HCT116 (cell line): ENCODE results near the gene CTTN. TPM values are rescaled to one million over a fixed set of nuclear protein-coding genes. Genes with fewer than 3 reads are reported as not detected.
"Not testable (repeated sequence)": the region's sequence is repeated elsewhere in the genome, so short reads cannot be mapped to it uniquely, and the experiment has no call there.

Experiments
- ATAC-seq: fragments of 200-7000 bp; cut with Tn5 transposase; 2 replicates; pipeline ENCODE4 v1.9.1; 2020; ENCODE audit warnings: mild to moderate bottlenecking, moderate library complexity
- BruUV-seq: library from RNA; stranded (reverse); fragments of 400-500 nt; replicated peaks from 2 replicates; lab custom pipeline; 2021; lab: Mats Ljungman, UMichigan
- CTCF ChIA-PET: fragments of 300-600 bp; sonication (Branson Sonifier 250); formaldehyde crosslinking; loops from one replicate; lab custom pipeline; 2021; ENCODE audit warnings: antibody characterized with exemption; lab: Charles Lee
- POLR2A ChIA-PET: fragments of 300-600, 350-600 bp; sonication (Branson Sonifier 250); formaldehyde crosslinking; loops from one replicate; lab custom pipeline; 2021; ENCODE audit warnings: antibody characterized with exemption; lab: Charles Lee
- RAD21 ChIA-PET, 2 experiments: fragments of 300-600 bp; sonication (Branson Sonifier 250); formaldehyde crosslinking; loops; one replicate each; lab custom pipeline; 2023; ENCODE audit warnings: low total read pairs in 2 of 2; ENCODE audit not compliant: uncharacterized antibody in 2 of 2, unreplicated experiment in 2 of 2, low non-redundant PET in 1 of 2; lab: Charles Lee
- DNase-seq: peaks from one replicate; pipeline ENCODE4 v3.0.0-alpha.2; 2010; ENCODE audit warnings: low read depth, low spot score
- H2AFZ ChIP-seq: fragments of 200-600 bp; shearing (Covaris generic), sonication (generic); 2 replicates; pipeline ENCODE4 v1.6.1; 2017; ENCODE audit warnings: low read depth, mixed run types, mixed read lengths, antibody characterized with exemption, low read length; ENCODE audit not compliant: poor library complexity, severe bottlenecking
- H3K27ac ChIP-seq: 2 replicates; pipeline ENCODE4 v1.5.1; 2012; ENCODE audit warnings: low read depth, low read length
- H3K27me3 ChIP-seq: fragments of 200-600 bp; sonication (generic); 2 replicates; pipeline ENCODE4 v1.6.1; 2016; ENCODE audit warnings: mixed run types, low read length, mixed read lengths; ENCODE audit not compliant: insufficient read depth
- H3K36me3 ChIP-seq, 2 experiments: fragments of 200-500 bp in 1 of 2; fragments of 200-600 bp in 1 of 2; sonication (Bioruptor generic) in 1 of 2; sonication (generic) in 1 of 2; 2 replicates each; pipeline versions ENCODE4 v1.5.1 to v1.6.1; 2014 to 2016; ENCODE audit warnings: low read length in 2 of 2, inconsistent platforms in 1 of 2, mixed read lengths in 1 of 2, mixed run types in 1 of 2; ENCODE audit not compliant: insufficient read depth in 2 of 2, control insufficient read depth in 1 of 2
- H3K4me1 ChIP-seq, 2 experiments: fragments of 200-600 bp in 1 of 2; sonication (generic) in 1 of 2; 2 replicates each; pipeline versions ENCODE4 v1.5.1 to v1.6.1; 2012 to 2017; ENCODE audit warnings: low read length in 2 of 2, inconsistent platforms in 1 of 2, mild to moderate bottlenecking in 1 of 2, mixed read lengths in 1 of 2, mixed run types in 1 of 2, moderate library complexity in 1 of 2; ENCODE audit not compliant: insufficient read depth in 2 of 2, control insufficient read depth in 1 of 2
- H3K4me2 ChIP-seq: fragments of 200-600 bp; sonication (generic); 2 replicates; pipeline ENCODE4 v1.6.1; 2017; ENCODE audit warnings: mixed run types, low read length, mixed read lengths
- H3K4me3 ChIP-seq, 2 experiments: fragments of 200-600 bp in 1 of 2; sonication (generic) in 1 of 2; replicated peaks in 1 of 2; 2 replicates each; pipeline ENCODE4 v1.5.1; 2011 to 2016; ENCODE audit warnings: low read length in 2 of 2, control low read depth in 1 of 2, low read depth in 1 of 2, mild to moderate bottlenecking in 1 of 2, mixed read lengths in 1 of 2, mixed run types in 1 of 2
- H3K79me2 ChIP-seq: fragments of 200-600 bp; sonication (generic); 2 replicates; pipeline ENCODE4 v1.6.1; 2017; ENCODE audit warnings: mild to moderate bottlenecking, mixed run types, low read length, moderate library complexity, mixed read lengths; ENCODE audit not compliant: insufficient read depth
- H3K9ac ChIP-seq: fragments of 200-600 bp; sonication (generic); 2 replicates; pipeline ENCODE4 v1.6.1; 2016; ENCODE audit warnings: low read length, mixed read lengths
- H3K9me2 ChIP-seq: fragments of 200-600 bp; sonication (generic), shearing (Covaris generic); 2 replicates; pipeline ENCODE4 v1.6.1; 2017; ENCODE audit warnings: mixed run types, mild to moderate bottlenecking, moderate library complexity; ENCODE audit not compliant: insufficient read depth
- H3K9me3 ChIP-seq, 2 experiments: fragments of 200-500 bp in 1 of 2; fragments of 200-600 bp in 1 of 2; sonication (Bioruptor generic) in 1 of 2; sonication (generic) in 1 of 2; 2 replicates each; pipeline ENCODE4 v1.6.1; 2014 to 2017; ENCODE audit warnings: low read length in 2 of 2, mixed read lengths in 2 of 2, inconsistent platforms in 1 of 2, low read depth in 1 of 2, mild to moderate bottlenecking in 1 of 2, mixed run types in 1 of 2, moderate library complexity in 1 of 2; ENCODE audit not compliant: control insufficient read depth in 1 of 2, insufficient read depth in 1 of 2
- H4K20me1 ChIP-seq: fragments of 200-600 bp; sonication (generic), shearing (Covaris generic); 2 replicates; pipeline ENCODE4 v1.6.1; 2017; ENCODE audit warnings: mixed run types, mild to moderate bottlenecking, moderate library complexity; ENCODE audit not compliant: insufficient read depth
- EZH2 ChIP-seq: fragments of 200-600 bp; sonication (generic); IDR thresholded peaks from 2 replicates; pipeline ENCODE4 v1.6.1; 2017; ENCODE audit warnings: antibody characterized with exemption, mixed run types
- EZH2phosphoT487 ChIP-seq: fragments of 200-600 bp; IDR thresholded peaks from 2 replicates; pipeline ENCODE4 v1.6.1; 2018; ENCODE audit warnings: antibody characterized with exemption, borderline replicate concordance
- JUND ChIP-seq: IDR thresholded peaks from 2 replicates; pipeline ENCODE4 v1.6.1; 2012
- POLR2A ChIP-seq: IDR thresholded peaks from 2 replicates; pipeline ENCODE4 v1.7.0; 2011; ENCODE audit warnings: borderline replicate concordance; ENCODE audit not compliant: insufficient read depth, insufficient read length; ENCODE audit errors: extremely low read depth
- SP1 ChIP-seq: IDR thresholded peaks from 2 replicates; pipeline ENCODE4 v1.6.1; 2012; ENCODE audit warnings: low read depth
- intact Hi-C: fragments of 100-400 bp; cut with micrococcal nuclease; formaldehyde crosslinking; loops from 2 replicates; pipeline ENCODE4 v1.10.0; 2022
- total RNA-seq: library from RNA; stranded (reverse); gene quantifications from one replicate; pipeline ENCODE4 v1.2.1, GENCODE V29; 2021; ENCODE audit not compliant: unreplicated experiment
- TF ChIP-seq, protein P1 (sequence below): IDR thresholded peaks from 2 replicates; pipeline ENCODE4 v1.6.1; 2011; ENCODE audit warnings: mild to moderate bottlenecking, low read length, moderate library complexity; ENCODE audit not compliant: insufficient replicate concordance; ENCODE audit errors: extremely low read depth
- TF ChIP-seq, protein P2 (sequence below): IDR thresholded peaks from 2 replicates; pipeline ENCODE4 v1.6.1; 2012; ENCODE audit warnings: low read depth

The CTTN gene
- total RNA-seq, 1 experiment from 2014 or later, result 249 TPM

DNA sequence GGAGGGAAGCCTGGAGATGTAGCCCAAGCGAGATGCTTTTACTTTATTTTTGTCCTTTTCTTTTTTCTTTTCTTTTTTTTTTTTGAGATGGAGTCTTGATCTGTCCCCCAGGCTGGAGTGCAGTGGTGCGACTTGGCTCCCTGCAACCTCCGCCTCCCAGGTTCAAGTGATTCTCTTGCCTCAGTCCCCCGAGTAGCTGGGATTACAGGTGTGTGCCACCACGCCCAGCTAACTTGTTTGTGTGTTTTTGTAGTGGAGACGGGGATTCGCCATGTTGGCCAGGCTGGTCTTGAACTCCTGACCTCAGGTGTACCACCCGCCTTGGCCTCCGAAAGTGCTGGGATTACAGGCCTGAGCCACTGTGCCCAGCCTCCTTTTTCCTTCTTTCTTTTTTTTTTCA is 56.5 kb downstream of the CTTN start:
- H3K4me3 ChIP-seq, H3K4me2 ChIP-seq, intact Hi-C loops, BruUV-seq, H3K27ac ChIP-seq, POLR2A ChIA-PET, H3K79me2 ChIP-seq, H2AFZ ChIP-seq, DNase-seq, H3K36me3 ChIP-seq, H3K9me2 ChIP-seq, CTCF ChIA-PET, RAD21 ChIA-PET, H4K20me1 ChIP-seq, H3K9me3 ChIP-seq, H3K9ac ChIP-seq, ATAC-seq, H3K4me1 ChIP-seq, H3K27me3 ChIP-seq: not testable (repeated sequence)

- RAD21 ChIA-PET, result no interaction called here
- H3K4me1 ChIP-seq, result no peaks in the 10 kb centered on the region
- H3K79me2 ChIP-seq, result no peaks in the 10 kb centered on the region
- CTCF ChIA-PET, result no interaction called here
- H3K4me2 ChIP-seq, result no peak overlapping the region
- no peak overlapping the region for H3K9ac ChIP-seq
- no peaks in the 10 kb centered on the region for H3K27me3 ChIP-seq
- TF ChIP-seq JUND (no peak), SP1 (no peak)
- TF ChIP-seq, all 23 proteins: peak for 0
- BruUV-seq, result no TSS peak
- intact Hi-C loops, result no loop called here
- no peak overlapping the region for H2AFZ ChIP-seq
- no peak overlapping the region for H3K27ac ChIP-seq
- no peaks in the 10 kb centered on the region for H3K36me3 ChIP-seq
- DNase-seq (no peak), ATAC-seq (no peak)
- no peaks in the 10 kb centered on the region for H4K20me1 ChIP-seq
- no peaks in the 10 kb centered on the region for H3K9me2 ChIP-seq
- peaks cover 3 to 5% of the 10 kb centered on the region in 2 experiments; a peak in 2 of 4 replicates for H3K9me3 ChIP-seq
- H3K4me3 ChIP-seq, result no peak overlapping the region
- POLR2A ChIA-PET, result no interaction called here
Measured at GRCh38 chr11:70455354-70455753, 57.0 kb downstream of the CTTN start.

GRCh38 chr11:70456921-70457532 is 58.7 kb downstream of the CTTN start:
- Histone ChIP-seq H3K36me3 (no peaks in the 10 kb centered on the region), H2AFZ (no peak overlapping the region), H3K79me2 (no peaks in the 10 kb centered on the region), H3K27me3 (no peaks in the 10 kb centered on the region), H3K4me1 (no peaks in the 10 kb centered on the region), H3K9ac (no peak overlapping the region), H3K27ac (no peak overlapping the region), H3K9me2 (no peaks in the 10 kb centered on the region), H4K20me1 (no peaks in the 10 kb centered on the region), H3K4me3 (no peak overlapping the region), H3K4me2 (no peak overlapping the region), H3K9me3 (no peaks in the 10 kb centered on the region)
- CTCF ChIA-PET, result no interaction called here
- POLR2A ChIA-PET, result no interaction called here
- intact Hi-C loops, result no loop called here
- ATAC-seq, result no peak
- no peak for DNase-seq
- BruUV-seq, result no TSS peak
- RAD21 ChIA-PET, result no interaction called here
- TF ChIP-seq EZH2phosphoT487, result no peak
- TF ChIP-seq, protein P1, sequence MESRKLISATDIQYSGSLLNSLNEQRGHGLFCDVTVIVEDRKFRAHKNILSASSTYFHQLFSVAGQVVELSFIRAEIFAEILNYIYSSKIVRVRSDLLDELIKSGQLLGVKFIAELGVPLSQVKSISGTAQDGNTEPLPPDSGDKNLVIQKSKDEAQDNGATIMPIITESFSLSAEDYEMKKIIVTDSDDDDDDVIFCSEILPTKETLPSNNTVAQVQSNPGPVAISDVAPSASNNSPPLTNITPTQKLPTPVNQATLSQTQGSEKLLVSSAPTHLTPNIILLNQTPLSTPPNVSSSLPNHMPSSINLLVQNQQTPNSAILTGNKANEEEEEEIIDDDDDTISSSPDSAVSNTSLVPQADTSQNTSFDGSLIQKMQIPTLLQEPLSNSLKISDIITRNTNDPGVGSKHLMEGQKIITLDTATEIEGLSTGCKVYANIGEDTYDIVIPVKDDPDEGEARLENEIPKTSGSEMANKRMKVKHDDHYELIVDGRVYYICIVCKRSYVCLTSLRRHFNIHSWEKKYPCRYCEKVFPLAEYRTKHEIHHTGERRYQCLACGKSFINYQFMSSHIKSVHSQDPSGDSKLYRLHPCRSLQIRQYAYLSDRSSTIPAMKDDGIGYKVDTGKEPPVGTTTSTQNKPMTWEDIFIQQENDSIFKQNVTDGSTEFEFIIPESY, result no peak
- no peak for TF ChIP-seq POLR2A
- TF ChIP-seq EZH2, result no peak
- TF ChIP-seq, protein P2, sequence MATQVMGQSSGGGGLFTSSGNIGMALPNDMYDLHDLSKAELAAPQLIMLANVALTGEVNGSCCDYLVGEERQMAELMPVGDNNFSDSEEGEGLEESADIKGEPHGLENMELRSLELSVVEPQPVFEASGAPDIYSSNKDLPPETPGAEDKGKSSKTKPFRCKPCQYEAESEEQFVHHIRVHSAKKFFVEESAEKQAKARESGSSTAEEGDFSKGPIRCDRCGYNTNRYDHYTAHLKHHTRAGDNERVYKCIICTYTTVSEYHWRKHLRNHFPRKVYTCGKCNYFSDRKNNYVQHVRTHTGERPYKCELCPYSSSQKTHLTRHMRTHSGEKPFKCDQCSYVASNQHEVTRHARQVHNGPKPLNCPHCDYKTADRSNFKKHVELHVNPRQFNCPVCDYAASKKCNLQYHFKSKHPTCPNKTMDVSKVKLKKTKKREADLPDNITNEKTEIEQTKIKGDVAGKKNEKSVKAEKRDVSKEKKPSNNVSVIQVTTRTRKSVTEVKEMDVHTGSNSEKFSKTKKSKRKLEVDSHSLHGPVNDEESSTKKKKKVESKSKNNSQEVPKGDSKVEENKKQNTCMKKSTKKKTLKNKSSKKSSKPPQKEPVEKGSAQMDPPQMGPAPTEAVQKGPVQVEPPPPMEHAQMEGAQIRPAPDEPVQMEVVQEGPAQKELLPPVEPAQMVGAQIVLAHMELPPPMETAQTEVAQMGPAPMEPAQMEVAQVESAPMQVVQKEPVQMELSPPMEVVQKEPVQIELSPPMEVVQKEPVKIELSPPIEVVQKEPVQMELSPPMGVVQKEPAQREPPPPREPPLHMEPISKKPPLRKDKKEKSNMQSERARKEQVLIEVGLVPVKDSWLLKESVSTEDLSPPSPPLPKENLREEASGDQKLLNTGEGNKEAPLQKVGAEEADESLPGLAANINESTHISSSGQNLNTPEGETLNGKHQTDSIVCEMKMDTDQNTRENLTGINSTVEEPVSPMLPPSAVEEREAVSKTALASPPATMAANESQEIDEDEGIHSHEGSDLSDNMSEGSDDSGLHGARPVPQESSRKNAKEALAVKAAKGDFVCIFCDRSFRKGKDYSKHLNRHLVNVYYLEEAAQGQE, result no peak
